Activated T-cell treated with anti-CD3 and anti-CD28 coated beads, Interleukin-2, amount 50 U/mL, for 4 hours (primary cell): Measurements from ENCODE around the gene ZNF516. TPM values are rescaled to one million over a fixed set of nuclear protein-coding genes. Genes with fewer than 3 reads are reported as not detected.
A peak's percentile ranks its signal among the peaks of the same experiment; 100 is the strongest.

Source experiments
- ATAC-seq, 2 donors: fragments of 200-7000 bp; cut with Tn5 transposase; one replicate each; pipeline ENCODE4 v1.10.0; 2021
- DNase-seq: peaks from one replicate; pipeline ENCODE4 v3.0.0-alpha.2; 2020
- H3K27me3 Mint-ChIP-seq: one replicate; pipeline ENCODE4 v1.8.0; 2021; ENCODE audit warnings: low read depth, mixed read lengths
- H3K36me3 Mint-ChIP-seq: one replicate; pipeline ENCODE4 v1.8.0; 2022; ENCODE audit warnings: mixed read lengths; ENCODE audit not compliant: insufficient read depth
- H3K4me1 Mint-ChIP-seq: one replicate; pipeline ENCODE4 v1.8.0; 2021; ENCODE audit warnings: low read depth, mixed read lengths
- H3K4me3 Mint-ChIP-seq: one replicate; pipeline ENCODE4 v1.8.0; 2021; ENCODE audit warnings: mild to moderate bottlenecking, moderate library complexity, mixed read lengths
- H3K9me3 Mint-ChIP-seq: one replicate; pipeline ENCODE4 v1.8.0; 2021; ENCODE audit warnings: mixed read lengths
- total RNA-seq, 3 donors: library from RNA; stranded (reverse); gene quantifications; one replicate each; pipeline ENCODE4 v1.2.1, GENCODE V29; 2021

The ZNF516 gene
- total RNA-seq, 3 donors from 2014 or later: 3.0 to 4.3 (median 4.0) TPM

DNA sequence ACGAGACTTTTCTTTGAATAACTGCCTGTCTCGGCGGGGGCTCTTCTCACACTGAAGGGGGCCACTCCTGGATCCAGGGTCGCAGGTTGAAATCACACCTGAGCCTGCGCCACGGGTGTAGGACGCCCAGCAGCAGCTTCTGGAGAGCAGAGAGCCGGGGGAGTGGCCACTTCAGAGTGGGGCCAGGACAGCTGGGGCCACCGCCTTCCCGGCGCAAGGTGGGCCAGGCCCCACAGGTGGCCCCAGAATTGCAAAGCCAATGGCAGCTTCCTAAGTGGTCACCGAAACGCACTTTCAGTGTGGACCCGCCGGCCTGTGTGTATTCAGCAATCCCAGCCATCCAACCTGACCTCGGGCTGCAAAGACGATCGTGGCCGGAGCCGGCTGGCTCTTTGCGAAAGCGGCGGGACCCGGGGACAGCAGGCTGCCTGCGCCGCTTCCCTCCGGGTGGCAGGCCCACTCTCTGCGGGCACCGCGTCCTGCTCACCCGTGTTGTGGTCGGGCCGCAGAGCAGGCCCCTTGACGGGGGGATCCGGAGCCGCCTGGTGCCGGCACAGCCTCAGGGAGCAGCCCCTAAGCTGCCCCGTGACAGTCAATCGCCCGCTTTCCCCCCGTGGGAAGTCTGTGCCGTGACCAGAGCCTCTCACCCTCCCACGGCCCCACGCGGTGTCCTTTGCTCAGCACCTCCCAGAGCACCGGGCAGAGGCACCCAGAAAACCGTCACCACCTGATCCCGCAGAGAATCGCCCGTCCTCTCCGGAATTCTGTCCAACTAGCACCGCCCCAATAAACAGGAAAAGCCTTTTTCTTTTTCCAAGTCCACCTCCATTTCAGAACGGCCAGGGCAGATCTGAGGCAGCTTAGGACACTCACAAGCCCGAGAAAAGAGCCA is 144.7 kb downstream of the ZNF516 start:
- no peak for ATAC-seq
- Mint-ChIP-seq H3K4me3 (no peak overlapping the region), H3K27me3 (no peaks in the 10 kb centered on the region), H3K9me3 (peaks cover 7% of the 10 kb centered on the region), H3K36me3 (peaks cover 3% of the 10 kb centered on the region), H3K4me1 (peaks cover 7% of the 10 kb centered on the region)
- DNase-seq: no peak

- no peaks in the 10 kb centered on the region for H3K27me3 Mint-ChIP-seq
- H3K36me3 Mint-ChIP-seq: no peaks in the 10 kb centered on the region
- peak; percentile 49 to 65 for ATAC-seq
- H3K4me3 Mint-ChIP-seq: peak overlapping the region; percentile 46
- peak; percentile 55 for DNase-seq
- H3K9me3 Mint-ChIP-seq: peaks cover 5% of the 10 kb centered on the region
- H3K4me1 Mint-ChIP-seq: peaks cover 7% of the 10 kb centered on the region
Observed at GRCh38 chr18:76349067-76349715, 145.9 kb downstream of the ZNF516 start.

DNA sequence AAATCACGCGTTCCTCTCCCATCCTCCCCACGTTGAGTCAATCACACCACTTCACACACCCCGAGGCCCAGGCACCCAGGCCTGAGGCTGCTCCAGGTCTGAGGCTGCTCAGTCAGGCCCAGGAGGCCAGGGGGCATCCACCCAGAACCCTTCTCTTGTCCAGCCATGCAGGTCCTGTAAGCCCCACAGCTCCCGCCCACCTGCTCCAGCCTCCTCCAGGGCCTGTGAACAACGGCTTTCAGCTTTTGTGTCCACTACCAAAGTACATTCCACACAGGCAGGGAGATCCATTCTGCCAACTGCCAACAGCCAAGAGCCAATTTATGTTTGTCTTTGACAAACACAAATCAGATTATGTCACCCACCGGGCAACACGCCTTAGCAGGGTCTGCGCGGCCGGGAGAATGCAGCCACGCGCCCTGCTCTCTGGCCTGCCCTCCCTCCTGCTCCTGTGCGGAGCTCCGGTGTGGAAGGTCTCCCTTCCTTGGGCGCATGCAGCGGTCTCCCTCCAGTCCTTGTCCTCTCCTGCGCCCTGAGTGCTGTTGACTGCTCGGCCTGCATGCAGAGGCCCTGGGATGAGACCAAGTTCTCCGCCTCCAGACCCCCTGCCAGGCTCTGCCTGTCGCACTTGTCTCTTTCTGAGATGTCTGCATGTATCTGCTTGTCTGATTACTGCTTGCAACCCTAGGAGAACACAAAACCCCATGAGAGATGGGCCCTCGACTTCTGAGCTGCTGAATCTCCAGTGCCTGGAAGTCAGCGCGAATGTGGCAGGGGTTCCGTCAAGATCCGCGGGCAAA is 146.6 kb downstream of the ZNF516 start:
- ATAC-seq: no peak
- Mint-ChIP-seq H3K27me3 (no peaks in the 10 kb centered on the region), H3K4me1 (peaks cover 7% of the 10 kb centered on the region), H3K9me3 (peaks cover 1% of the 10 kb centered on the region), H3K4me3 (no peak overlapping the region), H3K36me3 (no peaks in the 10 kb centered on the region)
- no peak for DNase-seq

- DNase-seq (no peak), ATAC-seq (no peak)
- Mint-ChIP-seq H3K9me3 (no peaks in the 10 kb centered on the region), H3K36me3 (no peaks in the 10 kb centered on the region), H3K27me3 (no peaks in the 10 kb centered on the region), H3K4me3 (no peak overlapping the region), H3K4me1 (peaks cover 7% of the 10 kb centered on the region)
Observed at GRCh38 chr18:76347341-76347740, 147.7 kb downstream of the ZNF516 start.

- Mint-ChIP-seq H3K4me1 (peaks cover 7% of the 10 kb centered on the region), H3K27me3 (no peaks in the 10 kb centered on the region), H3K36me3 (no peaks in the 10 kb centered on the region), H3K9me3 (no peaks in the 10 kb centered on the region), H3K4me3 (no peak overlapping the region)
- no peak for ATAC-seq
- DNase-seq: no peak
Observed at GRCh38 chr18:76346490-76347130, 148.4 kb downstream of the ZNF516 start.

DNA sequence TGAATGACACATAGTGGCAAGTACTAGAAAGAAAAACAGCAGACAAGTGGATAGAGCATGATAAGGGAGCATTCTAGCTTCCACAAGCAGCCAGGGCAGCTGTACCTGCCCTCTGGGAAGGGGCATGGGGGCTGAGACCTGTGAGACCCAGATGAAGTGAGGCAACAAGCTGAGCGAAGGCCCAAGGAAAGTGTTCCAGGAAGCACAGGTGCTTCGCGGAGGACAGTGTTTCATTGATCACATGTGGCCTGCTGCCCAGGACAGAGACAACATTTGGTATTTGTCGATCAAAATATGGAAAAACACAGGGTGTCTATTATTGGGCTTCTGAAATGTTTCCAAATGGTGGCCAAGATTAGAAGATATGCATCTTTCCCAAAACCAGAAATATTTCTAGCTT is 149.1 kb downstream of the ZNF516 start:
- peaks cover 7% of the 10 kb centered on the region for H3K4me1 Mint-ChIP-seq
- no peak for DNase-seq
- H3K4me3 Mint-ChIP-seq: no peak overlapping the region
- peaks cover 2% of the 10 kb centered on the region for H3K9me3 Mint-ChIP-seq
- H3K36me3 Mint-ChIP-seq: peaks cover under 1% of the 10 kb centered on the region
- no peaks in the 10 kb centered on the region for H3K27me3 Mint-ChIP-seq
- no peak for ATAC-seq

- H3K36me3 Mint-ChIP-seq: peaks cover 3% of the 10 kb centered on the region
- DNase-seq (no peak), ATAC-seq (no peak)
- peaks cover 5% of the 10 kb centered on the region for H3K9me3 Mint-ChIP-seq
- H3K27me3 Mint-ChIP-seq: no peaks in the 10 kb centered on the region
- H3K4me1 Mint-ChIP-seq: peaks cover 5% of the 10 kb centered on the region
- no peak overlapping the region for H3K4me3 Mint-ChIP-seq
Observed at GRCh38 chr18:76343938-76344569, 151.0 kb downstream of the ZNF516 start.

DNA sequence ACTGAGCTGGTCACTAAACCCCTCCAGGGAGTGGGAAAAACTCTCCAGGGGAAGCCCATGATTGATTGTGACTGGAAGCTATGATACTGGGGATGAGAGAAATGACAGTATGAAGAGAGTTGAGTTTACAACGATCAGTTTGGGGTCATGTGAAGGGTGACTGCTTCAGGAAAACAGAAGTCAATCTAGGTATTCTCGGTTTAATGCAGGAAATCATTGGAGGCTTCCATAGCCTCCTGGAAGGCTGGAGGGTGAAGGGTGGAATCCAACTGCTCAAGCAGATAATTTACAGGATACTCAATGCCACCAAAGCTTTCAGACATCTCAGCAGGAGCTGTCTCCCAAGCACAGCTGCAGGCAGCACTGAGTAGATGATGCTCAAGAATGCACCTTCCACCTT is 154.6 kb downstream of the ZNF516 start:
- H3K4me1 Mint-ChIP-seq: no peaks in the 10 kb centered on the region
- H3K27me3 Mint-ChIP-seq: no peaks in the 10 kb centered on the region
- no peak overlapping the region for H3K4me3 Mint-ChIP-seq
- peaks cover 3% of the 10 kb centered on the region for H3K36me3 Mint-ChIP-seq
- DNase-seq (no peak), ATAC-seq (no peak)
- H3K9me3 Mint-ChIP-seq: peaks cover 5% of the 10 kb centered on the region

GRCh38 chr18:76339246-76339620 is 155.8 kb downstream of the ZNF516 start:
- Mint-ChIP-seq H3K36me3 (peaks cover 3% of the 10 kb centered on the region), H3K4me1 (no peaks in the 10 kb centered on the region), H3K27me3 (no peaks in the 10 kb centered on the region), H3K9me3 (peaks cover 5% of the 10 kb centered on the region), H3K4me3 (no peak overlapping the region)
- no peak for DNase-seq
- ATAC-seq: no peak

DNA sequence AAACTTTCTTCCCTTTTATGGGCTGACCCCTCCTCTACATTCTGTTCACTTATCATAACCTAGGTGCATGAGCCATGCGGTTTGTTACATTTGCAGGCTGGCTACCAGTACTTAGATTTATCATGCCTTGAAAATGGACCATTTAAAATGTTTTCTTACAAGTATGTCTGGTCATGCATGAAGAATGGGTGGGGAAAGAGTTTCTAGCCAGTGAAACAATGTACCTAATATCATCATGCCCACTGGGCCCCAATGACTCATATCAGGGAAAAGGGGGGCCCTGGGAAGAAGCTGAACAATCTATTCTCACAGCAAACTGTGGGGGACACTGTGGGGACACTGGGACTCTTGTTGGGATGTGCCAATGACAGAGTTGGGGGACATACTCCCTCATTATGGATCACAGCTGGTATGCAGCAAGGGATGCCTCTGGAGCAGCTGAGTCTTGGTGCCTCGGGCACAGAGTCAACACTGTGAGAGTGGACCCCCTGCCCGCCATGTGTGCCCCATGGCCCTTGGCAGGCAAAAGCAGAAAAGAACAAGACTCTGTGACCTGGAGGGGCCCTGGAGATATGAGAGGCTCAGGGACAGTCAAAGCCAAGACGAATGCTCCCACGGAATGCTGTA is 156.3 kb downstream of the ZNF516 start:
- Mint-ChIP-seq H3K4me3 (no peak overlapping the region), H3K9me3 (peaks cover 5% of the 10 kb centered on the region), H3K36me3 (peaks cover 3% of the 10 kb centered on the region), H3K4me1 (no peaks in the 10 kb centered on the region), H3K27me3 (no peaks in the 10 kb centered on the region)
- ATAC-seq (no peak), DNase-seq (no peak)

DNA sequence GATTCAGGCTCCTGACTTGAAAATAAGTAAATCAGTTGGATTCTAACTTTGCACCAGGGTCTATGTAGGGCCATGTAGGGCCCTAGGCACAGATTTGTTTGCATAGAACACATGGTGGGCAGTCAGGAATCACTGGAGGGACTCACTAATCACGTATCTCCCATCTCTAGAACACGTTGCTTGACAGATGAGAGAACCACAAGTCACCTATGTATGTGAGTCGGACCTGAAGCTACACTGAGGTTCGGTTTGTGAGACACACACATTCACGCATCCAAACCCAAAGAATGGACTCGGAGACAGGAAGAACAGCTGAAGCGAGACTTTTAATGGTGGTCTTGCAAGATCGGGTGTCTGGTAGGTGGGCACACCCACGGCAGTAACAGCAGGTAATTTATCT is 157.0 kb downstream of the ZNF516 start:
- H3K4me3 Mint-ChIP-seq: no peak overlapping the region
- H3K9me3 Mint-ChIP-seq: peaks cover 5% of the 10 kb centered on the region
- peaks cover 3% of the 10 kb centered on the region for H3K36me3 Mint-ChIP-seq

GRCh38 chr18:76335859-76336640 is 159.0 kb downstream of the ZNF516 start:
- DNase-seq (no peak), ATAC-seq (no peak)
- no peaks in the 10 kb centered on the region for H3K27me3 Mint-ChIP-seq
- peaks cover 13% of the 10 kb centered on the region for H3K9me3 Mint-ChIP-seq
- no peak overlapping the region for H3K4me3 Mint-ChIP-seq
- peaks cover 3% of the 10 kb centered on the region for H3K36me3 Mint-ChIP-seq
- no peaks in the 10 kb centered on the region for H3K4me1 Mint-ChIP-seq

More for the DNA sequence above, 157.0 kb downstream of the ZNF516 start:
- ATAC-seq: no peak
- Mint-ChIP-seq H3K27me3 (no peaks in the 10 kb centered on the region), H3K4me1 (no peaks in the 10 kb centered on the region)
- no peak for DNase-seq

GRCh38 chr18:76328140-76328539 is 166.9 kb downstream of the ZNF516 start:
- DNase-seq (no peak), ATAC-seq (no peak)
- H3K4me3 Mint-ChIP-seq: no peak overlapping the region
- no peaks in the 10 kb centered on the region for H3K4me1 Mint-ChIP-seq
- peaks cover 24% of the 10 kb centered on the region for H3K9me3 Mint-ChIP-seq
- no peaks in the 10 kb centered on the region for H3K27me3 Mint-ChIP-seq
- H3K36me3 Mint-ChIP-seq: peaks cover 1% of the 10 kb centered on the region
